Activated CD8-positive, alpha-beta T cell treated with anti-CD3 and anti-CD28 coated beads, Interleukin-2, amount 10 ng/mL, durations not matched to agents 7 days and 5 days (primary cell): ENCODE measurements around the gene RASAL2. TPM values are rescaled to one million over a fixed set of nuclear protein-coding genes. Genes with fewer than 3 reads are reported as not detected.

ENCODE experiments used
- ATAC-seq: fragments of 150-1000 bp; cut with Tn5 transposase; one replicate; pipeline ENCODE4 v1.10.0; 2021; ENCODE audit warnings: moderate library complexity
- CTCF ChIA-PET: fragments of 350-600 bp; sonication (Branson Sonifier 250); formaldehyde crosslinking; loops from one replicate; lab custom pipeline; 2021; ENCODE audit warnings: antibody characterized with exemption; lab: Charles Lee
- POLR2A ChIA-PET: fragments of 350-600 bp; sonication (Branson Sonifier 250); formaldehyde crosslinking; loops from one replicate; lab custom pipeline; 2021; ENCODE audit warnings: antibody characterized with exemption; lab: Charles Lee
- DNase-seq: peaks from one replicate; pipeline ENCODE4 v3.0.0-alpha.2; 2020
- H3K27ac Mint-ChIP-seq: one replicate; pipeline ENCODE4 v1.8.0; 2021; ENCODE audit warnings: mild to moderate bottlenecking, mixed read lengths
- H3K27me3 Mint-ChIP-seq: one replicate; pipeline ENCODE4 v1.8.0; 2021; ENCODE audit warnings: low read depth, mixed read lengths
- H3K36me3 Mint-ChIP-seq: one replicate; pipeline ENCODE4 v1.8.0; 2021; ENCODE audit warnings: low read depth, mixed read lengths
- H3K4me1 Mint-ChIP-seq: one replicate; pipeline ENCODE4 v1.8.0; 2021; ENCODE audit warnings: low read depth, mixed read lengths
- H3K4me3 Mint-ChIP-seq: one replicate; pipeline ENCODE4 v1.8.0; 2021; ENCODE audit warnings: mild to moderate bottlenecking, mixed read lengths
- H3K9me3 Mint-ChIP-seq: one replicate; pipeline ENCODE4 v1.8.0; 2022; ENCODE audit warnings: mixed read lengths; ENCODE audit not compliant: insufficient read depth
- total RNA-seq, 2 experiments: library from RNA; stranded (reverse); gene quantifications; one replicate each; pipeline ENCODE4 v1.2.3, GENCODE V29; 2021

The RASAL2 gene
- total RNA-seq, 2 experiments from 2014 or later = not detected

- H3K36me3 Mint-ChIP-seq = no peaks in the 10 kb centered on the region
- POLR2A ChIA-PET = no interaction called here
- CTCF ChIA-PET = interaction anchor here (1.1 kb wide), 1 partner anchor 196 kb away, joined by 3 read pairs; no protein-coding TSS in a partner anchor
- no peak overlapping the region for H3K27ac Mint-ChIP-seq
- H3K4me3 Mint-ChIP-seq = no peak overlapping the region
- H3K27me3 Mint-ChIP-seq = no peaks in the 10 kb centered on the region
- ATAC-seq (no peak), DNase-seq (no peak)
- H3K9me3 Mint-ChIP-seq = no peaks in the 10 kb centered on the region
- no peaks in the 10 kb centered on the region for H3K4me1 Mint-ChIP-seq
These were observed 412.8 kb downstream of the RASAL2 start for GRCh38 chr1:178506669-178507068.

GRCh38 chr1:178509414-178510007, 415.6 kb downstream of the RASAL2 start:
- Mint-ChIP-seq H3K4me1 (no peaks in the 10 kb centered on the region), H3K36me3 (no peaks in the 10 kb centered on the region), H3K27ac (no peak overlapping the region), H3K27me3 (no peaks in the 10 kb centered on the region), H3K4me3 (no peak overlapping the region), H3K9me3 (no peaks in the 10 kb centered on the region)
- CTCF ChIA-PET = interaction anchor here (1.1 kb wide), 1 partner anchor 8 kb away, joined by 4 read pairs; no protein-coding TSS in a partner anchor
- DNase-seq = no peak
- no peak for ATAC-seq
- POLR2A ChIA-PET = no interaction called here

- H3K27ac Mint-ChIP-seq = no peak overlapping the region
- no peaks in the 10 kb centered on the region for H3K4me1 Mint-ChIP-seq
- ChIA-PET POLR2A (no interaction called here), CTCF (interaction anchor here (1.1 kb wide), 1 partner anchor 9 kb away, joined by 4 read pairs; no protein-coding TSS in a partner anchor)
- DNase-seq (no peak), ATAC-seq (no peak)
- H3K9me3 Mint-ChIP-seq = no peaks in the 10 kb centered on the region
- no peaks in the 10 kb centered on the region for H3K27me3 Mint-ChIP-seq
- H3K36me3 Mint-ChIP-seq = no peaks in the 10 kb centered on the region
- no peak overlapping the region for H3K4me3 Mint-ChIP-seq
These were observed 416.3 kb downstream of the RASAL2 start for GRCh38 chr1:178510155-178510554.

- no peak within 1 kb of the TSS for H3K4me3 Mint-ChIP-seq
- ATAC-seq = no peak
These were observed 418.8 kb downstream of the RASAL2 start, which contains the start of gene TEX35 for GRCh38 chr1:178512566-178513277. TSS of gene TEX35 (plus strand) at chr1:178513109. CDS start at chr1:178513189, 80 bp downstream.

GRCh38 chr1:178513278-178513983, 419.5 kb downstream of the RASAL2 start:
- ChIA-PET CTCF (no interaction called here), POLR2A (no interaction called here)
- Mint-ChIP-seq H3K4me1 (no peaks in the 10 kb centered on the region), H3K4me3 (no peak overlapping the region), H3K9me3 (no peaks in the 10 kb centered on the region), H3K36me3 (no peaks in the 10 kb centered on the region), H3K27me3 (peaks cover 3% of the 10 kb centered on the region), H3K27ac (no peak overlapping the region)
- ATAC-seq = no peak
- no peak for DNase-seq

More at GRCh38 chr1:178512566-178513277, 418.8 kb downstream of the RASAL2 start, which contains the start of gene TEX35:
- Mint-ChIP-seq H3K9me3 (no peaks in the 10 kb centered on the region), H3K27me3 (peaks cover 3% of the 10 kb centered on the region), H3K36me3 (no peaks in the 10 kb centered on the region), H3K27ac (no peak within 1 kb of the TSS), H3K4me1 (no peaks in the 10 kb centered on the region)
- DNase-seq = no peak
- CTCF ChIA-PET = no interaction called here
- POLR2A ChIA-PET = no interaction called here

GRCh38 chr1:178516110-178516509, 422.2 kb downstream of the RASAL2 start:
- no peaks in the 10 kb centered on the region for H3K36me3 Mint-ChIP-seq

GRCh38 chr1:178518894-178519293, 425.0 kb downstream of the RASAL2 start:
- Mint-ChIP-seq H3K27me3 (peaks cover 6% of the 10 kb centered on the region), H3K27ac (no peak overlapping the region), H3K4me1 (no peaks in the 10 kb centered on the region), H3K9me3 (no peaks in the 10 kb centered on the region), H3K4me3 (no peak overlapping the region), H3K36me3 (no peaks in the 10 kb centered on the region)
- CTCF ChIA-PET = interaction anchor here (1.2 to 1.5 kb wide), 2 partner anchors 13 to 17 kb away, joined by 3 read pairs; no protein-coding TSS in a partner anchor
- DNase-seq (no peak), ATAC-seq (no peak)
- POLR2A ChIA-PET = interaction anchor here (1.1 kb wide), 1 partner anchor 12 kb away, joined by 3 read pairs; no protein-coding TSS in a partner anchor

More at GRCh38 chr1:178516110-178516509, 422.2 kb downstream of the RASAL2 start:
- Mint-ChIP-seq H3K9me3 (no peaks in the 10 kb centered on the region), H3K27me3 (peaks cover 6% of the 10 kb centered on the region), H3K4me3 (no peak overlapping the region), H3K27ac (no peak overlapping the region), H3K4me1 (no peaks in the 10 kb centered on the region)
- DNase-seq = no peak
- ChIA-PET CTCF (no interaction called here), POLR2A (no interaction called here)
- ATAC-seq = no peak

GRCh38 chr1:178520803-178521202, 426.9 kb downstream of the RASAL2 start:
- CTCF ChIA-PET = interaction anchor here (0.8 kb wide), 1 partner anchor 19 kb away, joined by 4 read pairs; no protein-coding TSS in a partner anchor
- H3K4me1 Mint-ChIP-seq = no peaks in the 10 kb centered on the region
- peaks cover 6% of the 10 kb centered on the region for H3K27me3 Mint-ChIP-seq
- ATAC-seq (no peak), DNase-seq (no peak)
- no peaks in the 10 kb centered on the region for H3K9me3 Mint-ChIP-seq
- POLR2A ChIA-PET = no interaction called here
- H3K4me3 Mint-ChIP-seq = no peak overlapping the region
- no peaks in the 10 kb centered on the region for H3K36me3 Mint-ChIP-seq
- H3K27ac Mint-ChIP-seq = no peak overlapping the region

GRCh38 chr1:178521241-178521640, 427.3 kb downstream of the RASAL2 start:
- POLR2A ChIA-PET = no interaction called here
- DNase-seq (no peak), ATAC-seq (no peak)
- CTCF ChIA-PET = no interaction called here
- H3K36me3 Mint-ChIP-seq = no peaks in the 10 kb centered on the region
- no peak overlapping the region for H3K4me3 Mint-ChIP-seq
- no peak overlapping the region for H3K27ac Mint-ChIP-seq
- no peaks in the 10 kb centered on the region for H3K9me3 Mint-ChIP-seq
- peaks cover 6% of the 10 kb centered on the region for H3K27me3 Mint-ChIP-seq
- H3K4me1 Mint-ChIP-seq = no peaks in the 10 kb centered on the region

GRCh38 chr1:178527117-178527516, 433.2 kb downstream of the RASAL2 start:
- DNase-seq = no peak
- ATAC-seq = no peak
- Mint-ChIP-seq H3K9me3 (no peaks in the 10 kb centered on the region), H3K4me3 (no peak overlapping the region), H3K27me3 (no peaks in the 10 kb centered on the region), H3K36me3 (no peaks in the 10 kb centered on the region), H3K4me1 (peaks cover 2% of the 10 kb centered on the region), H3K27ac (no peak overlapping the region)
- CTCF ChIA-PET = interaction anchor here (1.0 to 1.5 kb wide), 2 partner anchors 26 to 475 kb away, joined by 3 to 4 read pairs; no protein-coding TSS in a partner anchor
- POLR2A ChIA-PET = interaction anchor here (0.6 kb wide), 1 partner anchor 1395 kb away, joined by 3 read pairs; no protein-coding TSS in a partner anchor

- Mint-ChIP-seq H3K36me3 (no peaks in the 10 kb centered on the region), H3K27me3 (no peaks in the 10 kb centered on the region), H3K4me1 (peaks cover 6% of the 10 kb centered on the region), H3K27ac (no peak overlapping the region), H3K4me3 (no peak overlapping the region), H3K9me3 (no peaks in the 10 kb centered on the region)
- ATAC-seq = no peak
- ChIA-PET CTCF (interaction anchor here (1.2 to 1.3 kb wide), 2 partner anchors 9 to 27 kb away, joined by 3 read pairs; no protein-coding TSS in a partner anchor), POLR2A (no interaction called here)
- DNase-seq = no peak
These were observed 434.5 kb downstream of the RASAL2 start for GRCh38 chr1:178528228-178528952.
